H1 (cell line): ENCODE measurements around the gene CELF1. TPM values are rescaled to one million over a fixed set of nuclear protein-coding genes. Genes with fewer than 3 reads are reported as not detected.

Source experiments
- CHD7 ChIP-seq: fragments of 300-600 bp; sonication (generic); IDR thresholded peaks from 2 replicates; pipeline ENCODE4 v1.7.1; 2012; ENCODE audit warnings: low read length, moderate library complexity, mild to moderate bottlenecking, inconsistent platforms; ENCODE audit not compliant: insufficient replicate concordance
- polyA plus RNA-seq, 7 experiments: library from polyadenylated mRNA; depleted of rRNA in 3 of 7; stranded (reverse) in 5 of 7; unstranded in 2 of 7; fragments of >200 nt in 5 of 7; fragments of 200-250 nt in 2 of 7; gene quantifications; 1 replicate in 5 of 7; 2 replicates in 1 of 7; 4 replicates in 1 of 7; pipeline versions ENCODE4 v1.2.1 to v1.2.3, GENCODE V29; 2011 to 2013; ENCODE audit warnings: missing spikeins in 2 of 7, mixed read lengths in 2 of 7
- total RNA-seq: library from RNA; stranded (reverse); fragmentation: NEBNext Ultra II Directional; extraction: Animal tissue kit (Norgen Biotek cat#: 25700); gene quantifications from 2 replicates; pipeline ENCODE4 v1.2.1, GENCODE V29; 2021

The CELF1 gene
- total and polyA plus RNA-seq, 2 of the 8 experiments (the other 6 are each of a cell fraction or from before 2014, with no cell fraction given): 131 to 197 TPM

- no peak for TF ChIP-seq CHD7
Observed at GRCh38 chr11:47538741-47539565, 14.0 kb downstream of the CELF1 start (continued).
